Hepatocyte (in vitro differentiated cells): ENCODE measurements around the gene AIFM3.

Source experiments
- EZH2 ChIP-seq: fragments of 200-600 bp; sonication (generic); IDR thresholded peaks from 2 replicates; pipeline ENCODE4 v1.6.1; 2016; ENCODE audit warnings: antibody characterized with exemption, mild to moderate bottlenecking, borderline replicate concordance
- TF ChIP-seq, protein P1 (sequence below): fragments of 200-600 bp; sonication (generic); IDR thresholded peaks from 2 replicates; pipeline ENCODE4 v1.5.1; 2016; ENCODE audit warnings: antibody characterized with exemption, mild to moderate bottlenecking; ENCODE audit not compliant: poor library complexity

DNA sequence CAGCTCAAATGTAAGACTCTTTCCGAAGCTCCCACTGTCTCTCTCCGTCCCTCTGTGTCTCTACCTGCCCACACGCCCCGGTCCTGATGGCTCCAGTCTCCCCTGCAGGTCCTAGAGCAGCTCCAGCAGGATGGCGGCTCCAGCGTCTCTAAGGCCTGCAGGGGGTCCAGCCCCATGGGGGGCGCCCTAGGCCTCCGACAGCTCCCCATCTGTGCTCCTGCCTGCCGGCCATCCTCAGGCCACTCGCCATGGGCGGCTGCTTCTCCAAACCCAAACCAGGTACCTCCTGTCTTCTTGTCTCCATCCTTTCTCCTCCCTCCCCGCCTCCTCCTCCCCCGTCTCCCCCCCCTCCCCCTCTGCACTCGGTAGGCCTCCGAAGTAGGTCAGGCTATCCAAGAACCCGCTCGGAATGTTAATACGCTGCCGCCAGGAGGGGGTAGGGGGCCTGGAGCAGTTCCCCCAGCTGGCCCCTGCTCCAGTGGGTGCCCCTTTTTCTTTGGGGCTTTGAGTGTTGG is 699 bp downstream of the AIFM3 start:
- no peak for TF ChIP-seq EZH2
- TF ChIP-seq, protein P1, sequence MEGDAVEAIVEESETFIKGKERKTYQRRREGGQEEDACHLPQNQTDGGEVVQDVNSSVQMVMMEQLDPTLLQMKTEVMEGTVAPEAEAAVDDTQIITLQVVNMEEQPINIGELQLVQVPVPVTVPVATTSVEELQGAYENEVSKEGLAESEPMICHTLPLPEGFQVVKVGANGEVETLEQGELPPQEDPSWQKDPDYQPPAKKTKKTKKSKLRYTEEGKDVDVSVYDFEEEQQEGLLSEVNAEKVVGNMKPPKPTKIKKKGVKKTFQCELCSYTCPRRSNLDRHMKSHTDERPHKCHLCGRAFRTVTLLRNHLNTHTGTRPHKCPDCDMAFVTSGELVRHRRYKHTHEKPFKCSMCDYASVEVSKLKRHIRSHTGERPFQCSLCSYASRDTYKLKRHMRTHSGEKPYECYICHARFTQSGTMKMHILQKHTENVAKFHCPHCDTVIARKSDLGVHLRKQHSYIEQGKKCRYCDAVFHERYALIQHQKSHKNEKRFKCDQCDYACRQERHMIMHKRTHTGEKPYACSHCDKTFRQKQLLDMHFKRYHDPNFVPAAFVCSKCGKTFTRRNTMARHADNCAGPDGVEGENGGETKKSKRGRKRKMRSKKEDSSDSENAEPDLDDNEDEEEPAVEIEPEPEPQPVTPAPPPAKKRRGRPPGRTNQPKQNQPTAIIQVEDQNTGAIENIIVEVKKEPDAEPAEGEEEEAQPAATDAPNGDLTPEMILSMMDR: no peak
